Astrocyte (in vitro differentiated cells and primary cell): Measurements from ENCODE around the gene MAP3K20. TPM values are rescaled to one million over a fixed set of nuclear protein-coding genes. Genes with fewer than 3 reads are reported as not detected.

Source experiments
- DNase-seq: peaks from one replicate; pipeline ENCODE4 v3.0.0-alpha.2; 2010; ENCODE audit warnings: low read depth
- FAIRE-seq: peaks from 2 replicates; lab custom pipeline; 2011; peaks lifted over from hg19 to GRCh38; lab: Jason Lieb, UNC
- H2AFZ ChIP-seq: 2 replicates; pipeline ENCODE4 v1.6.0; 2012; ENCODE audit warnings: low read depth, low read length, inconsistent platforms
- H3K27ac ChIP-seq: 2 replicates; pipeline ENCODE4 v1.5.1; 2011; ENCODE audit warnings: low read depth, low read length, inconsistent platforms
- H3K27me3 ChIP-seq: 2 replicates; pipeline ENCODE4 v1.6.0; 2011; ENCODE audit warnings: low read length, inconsistent platforms; ENCODE audit not compliant: insufficient read depth
- H3K36me3 ChIP-seq: 2 replicates; pipeline ENCODE4 v1.5.1; 2011; ENCODE audit warnings: low read length, inconsistent platforms; ENCODE audit not compliant: insufficient read depth
- H3K4me1 ChIP-seq: 2 replicates; pipeline ENCODE4 v1.5.1; 2011; ENCODE audit warnings: low read length, inconsistent platforms; ENCODE audit not compliant: insufficient read depth
- H3K4me2 ChIP-seq: 2 replicates; pipeline ENCODE4 v1.6.0; 2012; ENCODE audit warnings: low read length, inconsistent platforms
- H3K4me3 ChIP-seq: 2 replicates; pipeline ENCODE4 v1.5.1; 2011; ENCODE audit warnings: low read depth, mild to moderate bottlenecking, low read length, inconsistent platforms; ENCODE audit not compliant: insufficient read depth
- H3K79me2 ChIP-seq: 2 replicates; pipeline ENCODE4 v1.6.0; 2012; ENCODE audit warnings: mild to moderate bottlenecking, low read length, inconsistent platforms; ENCODE audit not compliant: insufficient read depth
- H3K9ac ChIP-seq: 2 replicates; pipeline ENCODE4 v1.6.0; 2012; ENCODE audit warnings: mild to moderate bottlenecking, low read length, inconsistent platforms
- H3K9me3 ChIP-seq: 2 replicates; pipeline ENCODE4 v1.5.1; 2012; ENCODE audit warnings: low read depth, mild to moderate bottlenecking, low read length, inconsistent platforms; ENCODE audit not compliant: insufficient read depth
- H4K20me1 ChIP-seq: 2 replicates; pipeline ENCODE4 v1.6.0; 2012; ENCODE audit warnings: low read length, inconsistent platforms; ENCODE audit not compliant: insufficient read depth
- H3K27ac Mint-ChIP-seq: one replicate; pipeline ENCODE4 v1.8.0; 2021; ENCODE audit warnings: mild to moderate bottlenecking, mixed read lengths; ENCODE audit not compliant: unreplicated experiment
- H3K27me3 Mint-ChIP-seq: one replicate; pipeline ENCODE4 v1.8.0; 2021; ENCODE audit warnings: low read depth, mixed read lengths; ENCODE audit not compliant: unreplicated experiment
- H3K36me3 Mint-ChIP-seq: one replicate; pipeline ENCODE4 v1.8.0; 2021; ENCODE audit warnings: low read depth, mixed read lengths; ENCODE audit not compliant: unreplicated experiment
- H3K4me1 Mint-ChIP-seq: one replicate; pipeline ENCODE4 v1.8.0; 2021; ENCODE audit warnings: low read depth, mixed read lengths; ENCODE audit not compliant: unreplicated experiment
- H3K4me3 Mint-ChIP-seq: one replicate; pipeline ENCODE4 v1.8.0; 2021; ENCODE audit warnings: mild to moderate bottlenecking, moderate library complexity, mixed read lengths; ENCODE audit not compliant: unreplicated experiment
- H3K9me3 Mint-ChIP-seq: one replicate; pipeline ENCODE4 v1.8.0; 2021; ENCODE audit warnings: mild to moderate bottlenecking, mixed read lengths; ENCODE audit not compliant: unreplicated experiment
- EZH2 ChIP-seq: IDR thresholded peaks from 2 replicates; pipeline ENCODE4 v1.6.1; 2012; ENCODE audit warnings: mild to moderate bottlenecking, low read length, inconsistent platforms; ENCODE audit not compliant: insufficient read depth
- total RNA-seq: library from RNA; stranded (reverse); gene quantifications from 2 replicates; pipeline ENCODE4 v1.2.1, GENCODE V29; 2021
- TF ChIP-seq, protein P1 (sequence below): IDR thresholded peaks from 2 replicates; pipeline ENCODE4 v1.5.1; 2011; ENCODE audit warnings: low read depth, mild to moderate bottlenecking, inconsistent platforms, low read length, moderate library complexity; ENCODE audit not compliant: insufficient read depth

The MAP3K20 gene
- total RNA-seq, 1 donor from 2014 or later, result 42.4 TPM

DNA sequence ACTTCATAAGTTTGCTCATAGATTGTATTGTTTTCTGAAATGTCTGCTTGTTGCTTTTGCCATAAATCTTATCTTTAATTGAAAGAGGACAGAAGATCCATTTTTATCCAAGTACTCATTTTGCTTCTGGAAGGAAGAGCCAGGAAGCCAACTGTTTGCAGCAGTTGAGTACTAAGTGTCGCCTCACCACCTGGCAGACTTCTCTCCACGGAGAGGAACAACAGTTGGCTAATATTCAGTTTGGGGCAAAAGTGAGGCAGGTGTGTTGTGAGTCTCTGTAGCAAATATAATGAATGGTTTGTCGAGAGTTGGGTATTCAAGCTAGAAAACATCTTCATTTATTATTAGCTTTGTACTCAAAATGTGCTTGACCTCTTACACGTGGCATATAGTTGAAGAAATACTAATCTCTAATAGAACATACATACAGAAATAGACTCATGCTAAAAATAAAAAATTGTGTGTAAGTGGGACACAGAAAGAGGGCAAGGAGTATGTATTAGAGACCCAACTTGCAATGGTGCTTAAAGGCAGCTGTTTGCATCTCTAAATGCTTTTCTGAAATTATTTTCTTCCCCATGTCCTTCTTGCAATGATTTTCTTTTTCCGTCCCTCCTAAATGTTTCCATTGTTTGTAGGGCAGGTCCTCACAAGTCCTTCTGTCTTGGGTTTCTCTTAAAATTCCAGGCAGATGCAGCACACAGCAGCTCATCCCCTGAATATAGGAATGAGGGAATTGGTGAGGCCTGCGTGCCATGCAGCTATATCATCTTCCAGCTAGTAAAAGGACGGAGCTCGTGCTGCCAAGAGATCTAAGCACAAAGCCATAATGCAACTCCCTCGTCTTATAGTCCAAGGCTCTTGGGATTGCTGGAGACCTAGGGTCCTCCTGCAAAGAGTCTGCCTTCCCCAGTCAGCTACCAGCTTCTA lies 44.8 kb upstream of the MAP3K20 start:
- Histone ChIP-seq H3K36me3 (no peaks in the 10 kb centered on the region), H3K9me3 (no peaks in the 10 kb centered on the region), H2AFZ (no peak overlapping the region), H3K4me1 (no peaks in the 10 kb centered on the region), H3K4me3 (no peak overlapping the region), H3K4me2 (no peak overlapping the region), H3K9ac (no peak overlapping the region), H3K27ac (no peak overlapping the region), H4K20me1 (no peaks in the 10 kb centered on the region), H3K79me2 (no peaks in the 10 kb centered on the region), H3K27me3 (no peaks in the 10 kb centered on the region)
- peaks cover 3% of the 10 kb centered on the region for H3K27me3 Mint-ChIP-seq
- TF ChIP-seq EZH2, result no peak
- TF ChIP-seq, protein P1, sequence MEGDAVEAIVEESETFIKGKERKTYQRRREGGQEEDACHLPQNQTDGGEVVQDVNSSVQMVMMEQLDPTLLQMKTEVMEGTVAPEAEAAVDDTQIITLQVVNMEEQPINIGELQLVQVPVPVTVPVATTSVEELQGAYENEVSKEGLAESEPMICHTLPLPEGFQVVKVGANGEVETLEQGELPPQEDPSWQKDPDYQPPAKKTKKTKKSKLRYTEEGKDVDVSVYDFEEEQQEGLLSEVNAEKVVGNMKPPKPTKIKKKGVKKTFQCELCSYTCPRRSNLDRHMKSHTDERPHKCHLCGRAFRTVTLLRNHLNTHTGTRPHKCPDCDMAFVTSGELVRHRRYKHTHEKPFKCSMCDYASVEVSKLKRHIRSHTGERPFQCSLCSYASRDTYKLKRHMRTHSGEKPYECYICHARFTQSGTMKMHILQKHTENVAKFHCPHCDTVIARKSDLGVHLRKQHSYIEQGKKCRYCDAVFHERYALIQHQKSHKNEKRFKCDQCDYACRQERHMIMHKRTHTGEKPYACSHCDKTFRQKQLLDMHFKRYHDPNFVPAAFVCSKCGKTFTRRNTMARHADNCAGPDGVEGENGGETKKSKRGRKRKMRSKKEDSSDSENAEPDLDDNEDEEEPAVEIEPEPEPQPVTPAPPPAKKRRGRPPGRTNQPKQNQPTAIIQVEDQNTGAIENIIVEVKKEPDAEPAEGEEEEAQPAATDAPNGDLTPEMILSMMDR, result no peak
- no peaks in the 10 kb centered on the region for H3K36me3 Mint-ChIP-seq
- H3K4me3 Mint-ChIP-seq, result no peak overlapping the region
- DNase-seq, result no peak
- no peaks in the 10 kb centered on the region for H3K9me3 Mint-ChIP-seq
- no peak for FAIRE-seq
- H3K27ac Mint-ChIP-seq, result no peak overlapping the region
- H3K4me1 Mint-ChIP-seq, result no peaks in the 10 kb centered on the region

DNA sequence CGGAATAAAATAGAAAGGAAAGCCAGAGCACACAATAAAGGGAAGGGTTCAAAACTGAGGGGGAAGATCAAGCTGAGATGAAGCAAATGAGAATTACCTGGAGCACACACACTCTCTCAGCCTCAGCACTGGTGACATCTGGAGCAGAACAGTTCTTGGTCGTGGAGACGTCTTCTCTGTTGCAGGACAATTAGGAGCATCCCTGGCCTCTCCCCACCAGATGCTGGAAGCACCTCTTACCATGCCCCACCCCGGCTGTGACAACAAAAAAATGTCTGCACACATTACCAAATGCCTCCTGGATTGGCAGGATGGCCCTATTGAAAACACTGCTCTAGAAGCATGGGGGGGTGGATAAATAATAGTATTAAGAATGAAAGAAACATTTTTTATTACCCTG lies 43.6 kb upstream of the MAP3K20 start:
- Histone ChIP-seq H3K9me3 (no peaks in the 10 kb centered on the region), H4K20me1 (no peaks in the 10 kb centered on the region), H3K79me2 (no peaks in the 10 kb centered on the region), H3K4me1 (no peaks in the 10 kb centered on the region), H2AFZ (no peak overlapping the region), H3K27ac (no peak overlapping the region), H3K27me3 (no peaks in the 10 kb centered on the region), H3K4me2 (no peak overlapping the region), H3K36me3 (no peaks in the 10 kb centered on the region), H3K4me3 (no peak overlapping the region), H3K9ac (no peak overlapping the region)
- FAIRE-seq (no peak), DNase-seq (no peak)
- Mint-ChIP-seq H3K27me3 (no peaks in the 10 kb centered on the region), H3K27ac (no peak overlapping the region), H3K9me3 (no peaks in the 10 kb centered on the region), H3K4me1 (no peaks in the 10 kb centered on the region), H3K36me3 (no peaks in the 10 kb centered on the region), H3K4me3 (no peak overlapping the region)
- TF ChIP-seq EZH2, result no peak
- TF ChIP-seq, protein P1, result no peak

DNA sequence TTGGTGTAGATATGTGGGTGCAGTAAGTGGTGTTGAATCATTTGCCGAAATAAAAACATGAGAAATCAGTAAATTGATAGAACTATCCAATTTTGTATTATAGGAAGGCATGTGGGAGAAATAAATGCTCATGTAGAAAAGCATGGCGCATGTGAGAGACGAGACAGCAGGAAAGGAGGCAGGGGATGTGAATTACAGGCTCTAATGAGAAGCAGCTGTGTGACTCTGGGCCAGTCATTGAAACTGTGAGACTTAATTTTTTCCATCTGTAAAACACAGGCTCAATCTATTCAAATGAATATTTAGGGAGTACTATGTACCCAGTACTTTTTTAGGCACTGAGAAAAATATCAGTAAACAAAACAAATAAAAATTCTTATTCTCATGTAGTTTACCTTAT lies 42.6 kb upstream of the MAP3K20 start:
- FAIRE-seq (no peak), DNase-seq (no peak)
- Histone ChIP-seq H3K9ac (no peak overlapping the region), H4K20me1 (no peaks in the 10 kb centered on the region), H3K9me3 (no peaks in the 10 kb centered on the region), H3K27ac (no peak overlapping the region), H3K4me3 (no peak overlapping the region), H3K36me3 (no peaks in the 10 kb centered on the region), H2AFZ (no peak overlapping the region), H3K27me3 (no peaks in the 10 kb centered on the region), H3K4me1 (no peaks in the 10 kb centered on the region), H3K79me2 (no peaks in the 10 kb centered on the region), H3K4me2 (no peak overlapping the region)
- Mint-ChIP-seq H3K9me3 (no peaks in the 10 kb centered on the region), H3K4me3 (no peak overlapping the region), H3K36me3 (no peaks in the 10 kb centered on the region), H3K27me3 (no peaks in the 10 kb centered on the region), H3K4me1 (no peaks in the 10 kb centered on the region), H3K27ac (no peak overlapping the region)
- no peak for TF ChIP-seq EZH2
- TF ChIP-seq, protein P1, result no peak
